OCI-LY3 (cell line): ENCODE results near the gene CHRD.

Experiments
- EZH2phosphoT487 ChIP-seq: fragments of 200-600 bp; shearing (Covaris generic); IDR thresholded peaks from 2 replicates; pipeline ENCODE4 v1.6.1; 2018; ENCODE audit warnings: antibody characterized with exemption, mixed run types, low read depth
- TF ChIP-seq, protein P1 (sequence below): fragments of 200-600, 300-600 bp; sonication (generic); IDR thresholded peaks from 2 replicates; pipeline ENCODE4 v1.5.1; 2014; ENCODE audit warnings: antibody characterized with exemption, low read length, low read depth

DNA sequence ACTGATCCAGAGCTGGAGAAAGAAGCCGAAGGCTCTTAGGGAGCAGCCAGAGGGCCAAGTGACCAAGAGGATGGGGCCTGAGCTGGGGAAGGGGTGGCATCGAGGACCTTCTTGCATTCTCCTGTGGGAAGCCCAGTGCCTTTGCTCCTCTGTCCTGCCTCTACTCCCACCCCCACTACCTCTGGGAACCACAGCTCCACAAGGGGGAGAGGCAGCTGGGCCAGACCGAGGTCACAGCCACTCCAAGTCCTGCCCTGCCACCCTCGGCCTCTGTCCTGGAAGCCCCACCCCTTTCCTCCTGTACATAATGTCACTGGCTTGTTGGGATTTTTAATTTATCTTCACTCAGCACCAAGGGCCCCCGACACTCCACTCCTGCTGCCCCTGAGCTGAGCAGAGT is 9.5 kb downstream of the CHRD start:
- TF ChIP-seq, protein P1, sequence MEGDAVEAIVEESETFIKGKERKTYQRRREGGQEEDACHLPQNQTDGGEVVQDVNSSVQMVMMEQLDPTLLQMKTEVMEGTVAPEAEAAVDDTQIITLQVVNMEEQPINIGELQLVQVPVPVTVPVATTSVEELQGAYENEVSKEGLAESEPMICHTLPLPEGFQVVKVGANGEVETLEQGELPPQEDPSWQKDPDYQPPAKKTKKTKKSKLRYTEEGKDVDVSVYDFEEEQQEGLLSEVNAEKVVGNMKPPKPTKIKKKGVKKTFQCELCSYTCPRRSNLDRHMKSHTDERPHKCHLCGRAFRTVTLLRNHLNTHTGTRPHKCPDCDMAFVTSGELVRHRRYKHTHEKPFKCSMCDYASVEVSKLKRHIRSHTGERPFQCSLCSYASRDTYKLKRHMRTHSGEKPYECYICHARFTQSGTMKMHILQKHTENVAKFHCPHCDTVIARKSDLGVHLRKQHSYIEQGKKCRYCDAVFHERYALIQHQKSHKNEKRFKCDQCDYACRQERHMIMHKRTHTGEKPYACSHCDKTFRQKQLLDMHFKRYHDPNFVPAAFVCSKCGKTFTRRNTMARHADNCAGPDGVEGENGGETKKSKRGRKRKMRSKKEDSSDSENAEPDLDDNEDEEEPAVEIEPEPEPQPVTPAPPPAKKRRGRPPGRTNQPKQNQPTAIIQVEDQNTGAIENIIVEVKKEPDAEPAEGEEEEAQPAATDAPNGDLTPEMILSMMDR: no peak
- no peak for TF ChIP-seq EZH2phosphoT487
